ENCODE data around the gene TRIM24.

The TRIM24 gene

GRCh38 chr7:138505361-138505873, 45.4 kb downstream of the TRIM24 start:
- H3K9me2 ChIP-seq (ENCODE audit: low read depth, low read length) = no peaks in the 10 kb centered on the region
- no peaks in the 10 kb centered on the region for H3F3A ChIP-seq (ENCODE audit: insufficient read depth, low read length)
- H3K4me1 ChIP-seq (ENCODE audit: insufficient read depth, low read length, severe bottlenecking) = peaks cover 7% of the 10 kb centered on the region
- no peak overlapping the region for H3K9ac ChIP-seq (ENCODE audit: low read length)
- H3K27ac ChIP-seq (ENCODE audit: low read depth, low read length, poor library complexity, severe bottlenecking) = no peak overlapping the region
- H3K36me3 ChIP-seq (ENCODE audit: insufficient read depth, low read length) = peaks cover 31% of the 10 kb centered on the region
- TF ChIP-seq EZH2 (IDR thresholded peaks at IDR 0.05; ENCODE audit: borderline replicate concordance, low read length) = no peak
- TF ChIP-seq, protein P1, sequence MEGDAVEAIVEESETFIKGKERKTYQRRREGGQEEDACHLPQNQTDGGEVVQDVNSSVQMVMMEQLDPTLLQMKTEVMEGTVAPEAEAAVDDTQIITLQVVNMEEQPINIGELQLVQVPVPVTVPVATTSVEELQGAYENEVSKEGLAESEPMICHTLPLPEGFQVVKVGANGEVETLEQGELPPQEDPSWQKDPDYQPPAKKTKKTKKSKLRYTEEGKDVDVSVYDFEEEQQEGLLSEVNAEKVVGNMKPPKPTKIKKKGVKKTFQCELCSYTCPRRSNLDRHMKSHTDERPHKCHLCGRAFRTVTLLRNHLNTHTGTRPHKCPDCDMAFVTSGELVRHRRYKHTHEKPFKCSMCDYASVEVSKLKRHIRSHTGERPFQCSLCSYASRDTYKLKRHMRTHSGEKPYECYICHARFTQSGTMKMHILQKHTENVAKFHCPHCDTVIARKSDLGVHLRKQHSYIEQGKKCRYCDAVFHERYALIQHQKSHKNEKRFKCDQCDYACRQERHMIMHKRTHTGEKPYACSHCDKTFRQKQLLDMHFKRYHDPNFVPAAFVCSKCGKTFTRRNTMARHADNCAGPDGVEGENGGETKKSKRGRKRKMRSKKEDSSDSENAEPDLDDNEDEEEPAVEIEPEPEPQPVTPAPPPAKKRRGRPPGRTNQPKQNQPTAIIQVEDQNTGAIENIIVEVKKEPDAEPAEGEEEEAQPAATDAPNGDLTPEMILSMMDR (IDR thresholded peaks at IDR 0.05; ENCODE audit: low read length) = no peak
- H3K4me2 ChIP-seq (ENCODE audit: low read length) = no peak overlapping the region
- H3K9me3 ChIP-seq (ENCODE audit: low read length) = no peaks in the 10 kb centered on the region
- peaks cover 29% of the 10 kb centered on the region for H3K79me2 ChIP-seq (ENCODE audit: insufficient read depth, low read length)
- H4K20me1 ChIP-seq (ENCODE audit: insufficient read depth, low read length) = no peaks in the 10 kb centered on the region
- no peak overlapping the region for H3K4me3 ChIP-seq (ENCODE audit: low read depth, low read length, poor library complexity, severe bottlenecking)
- H2AFZ ChIP-seq (ENCODE audit: low read length) = no peak overlapping the region
- no peaks in the 10 kb centered on the region for H3K27me3 ChIP-seq (ENCODE audit: insufficient read depth, low read length)

GRCh38 chr7:138506764-138507163, 46.7 kb downstream of the TRIM24 start:
- no peaks in the 10 kb centered on the region for H4K20me1 ChIP-seq (ENCODE audit: insufficient read depth, low read length)
- H3K4me1 ChIP-seq (ENCODE audit: insufficient read depth, low read length, severe bottlenecking) = peaks cover 7% of the 10 kb centered on the region
- no peak overlapping the region for H3K4me3 ChIP-seq (ENCODE audit: low read depth, low read length, poor library complexity, severe bottlenecking)
- no peak overlapping the region for H2AFZ ChIP-seq (ENCODE audit: low read length)
- peaks cover 41% of the 10 kb centered on the region for H3K36me3 ChIP-seq (ENCODE audit: insufficient read depth, low read length)
- TF ChIP-seq EZH2 (IDR thresholded peaks at IDR 0.05; ENCODE audit: borderline replicate concordance, low read length) = no peak
- TF ChIP-seq, protein P1 (IDR thresholded peaks at IDR 0.05; ENCODE audit: low read length) = no peak
- peaks cover 4% of the 10 kb centered on the region; the same call in 1 of the 2 replicates for H3K9me3 ChIP-seq (ENCODE audit: low read length)
- H3K79me2 ChIP-seq (ENCODE audit: insufficient read depth, low read length) = peaks cover 20% of the 10 kb centered on the region
- no peak overlapping the region for H3K27ac ChIP-seq (ENCODE audit: low read depth, low read length, poor library complexity, severe bottlenecking)
- no peaks in the 10 kb centered on the region for H3K9me2 ChIP-seq (ENCODE audit: low read depth, low read length)
- no peaks in the 10 kb centered on the region for H3F3A ChIP-seq (ENCODE audit: insufficient read depth, low read length)
- H3K4me2 ChIP-seq (ENCODE audit: low read length) = no peak overlapping the region
- H3K27me3 ChIP-seq (ENCODE audit: insufficient read depth, low read length) = no peaks in the 10 kb centered on the region
- H3K9ac ChIP-seq (ENCODE audit: low read length) = no peak overlapping the region

GRCh38 chr7:138510003-138510402, 49.9 kb downstream of the TRIM24 start:
- no peak for TF ChIP-seq EZH2 (IDR thresholded peaks at IDR 0.05; ENCODE audit: borderline replicate concordance, low read length)
- TF ChIP-seq, protein P1 (IDR thresholded peaks at IDR 0.05; ENCODE audit: low read length) = no peak
- Histone ChIP-seq H3K4me2 (ENCODE audit: low read length) (no peak overlapping the region), H3K9ac (ENCODE audit: low read length) (no peak overlapping the region), H3K79me2 (ENCODE audit: insufficient read depth, low read length) (peaks cover 4% of the 10 kb centered on the region; the same call in 1 of the 2 replicates), H3K27me3 (ENCODE audit: insufficient read depth, low read length) (no peaks in the 10 kb centered on the region), H3K9me2 (ENCODE audit: low read depth, low read length) (no peaks in the 10 kb centered on the region), H3K36me3 (ENCODE audit: insufficient read depth, low read length) (peaks cover 47% of the 10 kb centered on the region), H3K9me3 (ENCODE audit: low read length) (peaks cover 11% of the 10 kb centered on the region; the same call in 1 of the 2 replicates), H3F3A (ENCODE audit: insufficient read depth, low read length) (no peaks in the 10 kb centered on the region), H3K4me1 (ENCODE audit: insufficient read depth, low read length, severe bottlenecking) (peaks cover 19% of the 10 kb centered on the region), H3K4me3 (ENCODE audit: low read depth, low read length, poor library complexity, severe bottlenecking) (no peak overlapping the region), H3K27ac (ENCODE audit: low read depth, low read length, poor library complexity, severe bottlenecking) (no peak overlapping the region), H4K20me1 (ENCODE audit: insufficient read depth, low read length) (no peaks in the 10 kb centered on the region), H2AFZ (ENCODE audit: low read length) (no peak overlapping the region)
